Epidermal melanocyte (primary cell): ENCODE measurements around the gene NCLN.
"Not testable (repeated sequence)": the region's sequence is repeated elsewhere in the genome, so short reads cannot be mapped to it uniquely, and the experiment has no call there.

Source experiments
- DNase-seq: peaks from one replicate; pipeline ENCODE4 v3.0.0; 2011; ENCODE audit warnings: low spot score; ENCODE audit not compliant: insufficient read length

The NCLN gene

GRCh38 chr19:3183721-3184641 lies 1.7 kb upstream of the NCLN start:
- no peak for DNase-seq

DNA sequence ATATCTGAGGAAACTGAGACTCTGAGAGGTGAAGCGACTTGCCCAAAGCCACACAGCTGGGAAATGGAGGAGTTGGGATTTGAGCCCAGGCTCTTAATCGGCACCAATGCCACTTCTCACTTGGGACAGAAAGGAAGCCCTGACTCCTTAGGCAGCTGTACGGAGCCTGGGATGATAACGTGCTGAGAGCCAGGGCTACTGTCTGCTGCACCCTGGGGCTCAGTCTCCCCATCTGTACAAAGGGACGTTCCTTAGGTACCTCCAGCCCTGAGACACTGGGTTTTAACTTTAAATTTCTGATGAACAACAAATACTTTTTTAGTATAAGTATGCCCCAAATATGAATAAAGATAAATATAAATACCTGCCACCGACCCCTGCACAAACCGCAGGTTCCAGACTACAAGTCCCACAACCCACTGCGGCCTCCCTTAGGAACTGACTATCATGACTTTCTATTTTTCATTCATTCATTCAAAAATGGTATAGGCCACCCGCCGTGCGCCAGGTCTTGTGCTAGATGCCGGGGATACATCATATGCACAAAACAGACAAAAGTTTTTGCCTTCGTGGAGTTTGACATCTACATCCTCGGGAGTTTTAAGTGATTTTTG lies 776 bp upstream of the NCLN start:
- peak; percentile 74 for DNase-seq

- no peak for DNase-seq
Observed at GRCh38 chr19:3186160-3186688, 494 bp downstream of the NCLN start.

DNA sequence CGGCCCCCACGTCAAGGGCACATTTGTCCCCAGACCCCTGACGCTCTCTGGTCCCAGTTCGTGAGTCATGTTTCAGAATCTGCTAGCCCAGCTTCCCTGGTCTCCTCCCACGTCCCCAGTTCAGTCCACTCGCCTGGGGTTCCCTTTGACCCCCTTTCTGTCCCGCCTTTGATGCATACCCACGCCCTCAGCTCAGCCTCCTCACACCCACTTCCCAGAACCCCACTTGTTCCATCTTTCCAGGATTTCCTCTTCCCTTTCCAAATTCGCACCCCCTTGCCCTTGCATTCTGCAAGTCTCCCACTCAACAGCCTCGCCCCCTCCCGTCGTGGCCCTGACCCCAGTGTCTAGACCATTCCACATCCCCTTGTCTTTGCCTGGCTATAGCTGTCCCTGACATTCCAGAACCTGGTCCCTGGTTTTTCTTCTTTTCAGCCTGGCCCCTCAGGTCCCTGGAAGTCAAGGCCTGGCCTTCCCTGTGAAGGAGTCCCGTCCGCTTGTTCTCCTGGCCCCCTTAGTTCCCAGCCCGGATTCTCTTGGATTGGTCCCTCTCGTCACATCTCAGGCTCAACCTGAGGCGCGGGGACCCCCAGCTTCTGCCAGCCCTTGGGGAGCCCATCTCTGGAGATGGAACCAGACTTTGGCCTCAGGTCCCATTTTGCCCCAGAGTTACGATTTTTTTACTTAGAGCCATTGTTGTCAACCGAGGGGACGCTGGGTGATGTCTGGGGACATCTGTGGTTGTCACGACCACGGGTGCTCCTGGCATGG lies 1.3 kb downstream of the NCLN start:
- no peak for DNase-seq

- DNase-seq = no peak
Observed at GRCh38 chr19:3187662-3188511, 2.2 kb downstream of the NCLN start.

DNA sequence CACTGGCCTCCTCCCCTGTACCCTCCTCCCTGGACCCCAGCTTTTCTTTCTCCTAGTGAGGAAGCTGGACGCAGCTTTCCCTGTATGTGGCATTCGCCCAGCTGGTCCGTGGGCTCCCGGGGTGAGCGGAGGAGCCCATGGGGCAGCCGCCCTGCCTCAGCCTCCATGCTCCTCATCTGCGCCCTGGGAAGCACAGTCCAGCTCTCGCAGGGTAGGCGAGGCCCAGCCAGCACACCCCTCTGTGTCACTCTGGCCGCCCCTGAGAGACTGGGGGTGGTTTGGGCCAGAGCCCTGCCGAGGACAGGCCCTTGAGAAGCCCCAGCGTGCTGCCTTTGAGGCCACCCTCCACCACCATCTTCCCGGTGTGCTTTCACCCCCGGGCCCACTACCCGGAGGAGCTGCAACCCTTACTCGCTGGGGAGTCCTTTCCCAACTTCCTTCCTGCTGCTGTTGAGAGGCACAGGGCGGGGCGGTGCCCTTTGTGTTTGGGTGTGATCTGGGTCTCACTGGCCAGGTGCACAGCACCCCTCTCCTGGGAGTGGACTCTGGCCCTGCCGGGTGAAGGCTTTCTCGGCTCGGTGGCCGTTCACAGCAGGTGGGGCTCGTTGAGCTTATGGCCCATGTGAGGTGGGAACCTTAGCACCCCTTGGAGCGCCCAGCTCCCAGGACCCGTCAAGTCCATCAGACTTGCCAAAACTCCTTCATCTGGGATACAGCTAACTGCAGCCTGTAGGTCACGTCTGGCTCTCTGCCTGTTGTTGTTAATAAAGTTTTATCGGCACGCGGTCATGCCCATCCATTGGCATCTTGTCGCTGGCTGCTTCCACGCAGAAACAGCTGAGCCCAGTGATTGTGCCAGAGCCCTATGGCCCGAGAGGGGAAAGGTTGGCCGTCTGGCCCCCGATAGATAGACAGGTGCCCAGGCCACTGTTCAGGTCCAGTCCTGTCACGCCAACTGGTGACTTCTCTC lies 3.2 kb downstream of the NCLN start:
- DNase-seq = no peak

- DNase-seq = no peak
Observed at GRCh38 chr19:3189702-3190469, 4.2 kb downstream of the NCLN start.

- no peak for DNase-seq
Observed at GRCh38 chr19:3190470-3190770, 4.7 kb downstream of the NCLN start.

DNA sequence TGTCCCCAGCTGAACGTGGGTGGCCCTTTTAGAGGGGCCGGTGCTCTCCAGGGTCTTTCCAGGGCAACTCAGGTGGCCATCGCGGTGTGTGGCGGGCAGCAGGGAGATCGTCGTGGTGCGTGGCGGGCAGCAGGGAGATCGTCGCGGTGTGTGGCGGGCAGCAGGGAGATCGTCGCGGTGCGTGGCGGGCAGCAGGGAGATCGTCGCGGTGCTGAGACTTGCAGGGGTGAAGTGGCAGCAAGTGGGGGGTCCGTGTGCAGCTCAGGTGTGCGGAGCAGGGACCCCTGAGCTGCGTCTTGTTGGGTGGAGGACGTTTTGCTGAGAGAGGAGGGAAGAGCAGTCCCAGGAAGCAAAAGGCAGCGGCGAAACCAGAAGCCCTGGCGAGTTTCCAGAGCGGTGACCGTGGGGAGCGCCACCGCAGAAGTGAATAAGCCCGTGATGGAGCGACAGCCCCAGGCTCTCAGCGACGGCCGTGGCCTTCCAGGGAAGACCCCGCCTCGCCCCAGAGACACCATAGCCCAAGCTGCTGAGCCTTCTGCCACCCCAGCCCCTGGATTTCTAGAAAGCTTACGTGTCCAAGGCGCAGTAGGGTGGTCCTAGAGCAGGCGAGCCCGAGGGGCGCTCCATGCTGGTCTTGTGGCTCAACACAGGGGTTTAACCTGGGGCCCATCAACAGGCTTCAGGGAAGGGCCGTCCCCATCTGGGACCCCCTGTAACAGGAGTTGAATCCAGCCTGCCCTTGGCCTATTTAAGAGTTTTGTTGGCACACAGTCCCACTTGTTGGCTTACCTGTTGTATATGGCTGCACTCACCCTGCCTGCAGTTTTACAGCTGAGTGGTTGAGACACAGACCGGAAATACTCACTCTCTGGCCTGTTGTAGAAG lies 5.4 kb downstream of the NCLN start:
- no peak for DNase-seq

DNA sequence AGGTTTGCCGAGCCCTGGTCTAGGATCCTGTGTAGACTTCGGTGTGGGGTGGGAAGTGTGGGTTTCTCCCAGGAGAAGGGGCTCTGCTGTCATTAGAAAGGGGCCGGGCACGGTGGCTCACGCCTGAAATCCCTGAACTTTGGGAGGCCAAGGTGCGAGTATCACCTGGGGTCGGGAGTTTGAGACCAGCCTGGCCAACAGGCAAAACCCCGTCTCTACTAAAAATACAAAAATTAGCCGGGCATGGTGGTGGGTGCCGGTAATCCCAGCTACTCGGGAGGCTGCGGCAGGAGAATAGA lies 6.0 kb downstream of the NCLN start:
- not testable (repeated sequence) for DNase-seq

GRCh38 chr19:3192228-3192635 lies 6.5 kb downstream of the NCLN start:
- DNase-seq = no peak

- DNase-seq = no peak
Observed at GRCh38 chr19:3192684-3193083, 7.0 kb downstream of the NCLN start.

DNA sequence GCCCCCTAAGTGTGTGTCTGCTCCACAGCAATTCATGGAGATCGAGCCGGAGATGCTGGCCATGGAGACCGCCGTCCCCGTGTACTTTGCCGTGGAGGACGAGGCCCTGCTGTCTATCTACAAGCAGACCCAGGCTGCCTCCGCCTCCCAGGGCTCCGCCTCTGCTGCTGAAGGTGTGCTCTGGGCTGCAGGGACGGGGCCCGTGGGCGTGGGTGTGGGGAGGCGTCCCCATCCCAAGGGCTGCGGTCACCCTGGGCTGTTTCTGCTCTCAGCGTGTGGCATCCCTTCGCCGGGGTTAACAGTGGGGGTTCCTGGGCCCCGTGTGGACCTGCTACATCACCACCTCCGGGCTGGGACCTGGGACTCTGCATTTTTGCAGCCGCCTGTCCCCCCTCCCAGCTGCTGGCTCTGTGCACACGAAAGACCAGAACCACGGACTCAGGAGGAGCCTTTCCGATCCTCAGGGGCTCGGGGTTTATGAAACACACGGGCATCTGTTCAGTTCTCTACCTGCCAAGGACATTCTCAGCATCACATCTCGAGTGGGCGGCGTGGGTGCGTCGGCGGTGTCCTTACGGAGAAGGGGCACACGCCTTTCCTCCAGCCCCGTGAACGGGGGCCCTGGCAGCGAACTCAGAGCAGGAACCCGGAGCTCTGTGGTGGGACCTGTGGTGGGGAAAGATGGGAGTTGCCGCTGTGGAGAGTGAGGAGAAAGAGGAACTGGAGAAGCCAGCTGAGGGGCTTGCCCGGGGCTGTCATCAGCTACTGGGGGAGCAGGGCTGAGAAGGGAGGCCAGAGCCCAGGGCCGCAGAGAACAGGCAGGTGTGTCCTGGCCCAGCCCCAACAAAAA lies 7.8 kb downstream of the NCLN start:
- DNase-seq = no peak

GRCh38 chr19:3194106-3195087 lies 8.7 kb downstream of the NCLN start:
- no peak for DNase-seq

GRCh38 chr19:3196064-3196932 lies 10.6 kb downstream of the NCLN start:
- no peak for DNase-seq

DNA sequence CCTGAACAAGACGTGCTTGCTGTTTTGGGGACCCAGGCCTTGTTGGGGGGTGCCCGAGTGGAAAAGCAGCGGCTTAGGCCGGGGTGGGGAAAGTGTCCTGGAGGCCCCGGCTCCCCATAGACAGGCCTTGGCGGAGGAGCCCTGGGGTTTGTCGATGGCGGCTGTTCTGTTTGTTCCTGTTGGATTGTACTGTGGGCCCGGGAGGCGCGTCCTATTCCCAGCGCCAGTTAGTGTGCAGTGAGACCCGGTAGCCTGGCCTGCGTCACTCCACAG lies 11.1 kb downstream of the NCLN start:
- DNase-seq = no peak
